SK-N-SH (cell line): ENCODE results near the gene IGFL4.

ENCODE experiments used
- CTCF ChIP-seq: fragments of 200-600 bp; sonication (generic); IDR thresholded peaks from 2 replicates; pipeline ENCODE4 v1.6.1; 2017; ENCODE audit warnings: antibody characterized with exemption, mild to moderate bottlenecking, moderate library complexity
- EP300 ChIP-seq, 2 experiments: IDR thresholded peaks; 2 replicates each; pipeline versions ENCODE4 v1.4.0 to v1.6.1; 2012; ENCODE audit warnings: borderline replicate concordance in 1 of 2, low read depth in 1 of 2, low read length in 1 of 2
- JUND ChIP-seq: IDR thresholded peaks from 2 replicates; pipeline ENCODE4 v1.4.0; 2012
- MAX ChIP-seq: IDR thresholded peaks from 2 replicates; pipeline ENCODE4 v1.4.0; 2012; ENCODE audit warnings: low read depth
- MXI1 ChIP-seq: IDR thresholded peaks from 2 replicates; pipeline ENCODE4 v1.6.1; 2012; ENCODE audit warnings: mild to moderate bottlenecking, low read depth, low read length, improper control_type of control experiment
- POLR2AphosphoS5 ChIP-seq: IDR thresholded peaks from 2 replicates; pipeline ENCODE4 v1.6.1; 2012; ENCODE audit warnings: low read depth, low read length
- RAD21 ChIP-seq: IDR thresholded peaks from 2 replicates; pipeline ENCODE4 v1.6.1; 2012; ENCODE audit warnings: mild to moderate bottlenecking, low read length
- SIN3A ChIP-seq: IDR thresholded peaks from 2 replicates; pipeline ENCODE4 v1.6.1; 2012; ENCODE audit warnings: low read depth, mild to moderate bottlenecking, low read length, moderate library complexity, borderline replicate concordance
- TAF1 ChIP-seq: IDR thresholded peaks from 2 replicates; pipeline ENCODE4 v1.6.1; 2012; ENCODE audit warnings: low read depth, mild to moderate bottlenecking, low read length, moderate library complexity, borderline replicate concordance
- TCF12 ChIP-seq: IDR thresholded peaks from 2 replicates; pipeline ENCODE4 v1.4.0; 2012
- USF1 ChIP-seq: IDR thresholded peaks from 2 replicates; pipeline ENCODE4 v1.4.0; 2012; ENCODE audit warnings: low read depth, borderline replicate concordance
- TF ChIP-seq, protein P1 (sequence below): IDR thresholded peaks from 2 replicates; pipeline ENCODE4 v1.4.0; 2012; ENCODE audit warnings: low read depth, borderline replicate concordance

DNA sequence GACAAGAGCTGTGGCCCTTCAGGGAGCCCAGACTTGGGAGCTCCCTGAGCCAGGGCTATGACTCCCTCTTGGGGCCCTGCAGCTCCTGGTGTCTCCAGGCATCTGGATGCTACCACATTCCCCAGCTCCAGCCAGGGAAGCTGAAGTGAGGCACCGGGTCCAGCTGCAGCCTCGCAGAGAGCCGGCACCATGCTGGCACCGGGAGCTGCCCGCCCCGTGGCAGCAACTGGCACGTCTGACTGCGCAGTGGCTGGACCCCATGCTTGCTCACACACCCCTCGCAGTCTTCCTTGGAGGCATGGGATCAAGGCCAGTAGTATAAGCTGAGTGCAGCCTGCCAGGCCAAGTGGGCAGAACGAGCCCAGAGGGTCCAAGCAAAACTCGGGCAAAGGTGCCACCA, 7.4 kb downstream of the IGFL4 start:
- no peak for TF ChIP-seq CTCF
- no peak for TF ChIP-seq USF1
- TF ChIP-seq RAD21: no peak
- TF ChIP-seq POLR2AphosphoS5: no peak
- no peak for TF ChIP-seq JUND
- no peak for TF ChIP-seq SIN3A
- TF ChIP-seq, protein P1, sequence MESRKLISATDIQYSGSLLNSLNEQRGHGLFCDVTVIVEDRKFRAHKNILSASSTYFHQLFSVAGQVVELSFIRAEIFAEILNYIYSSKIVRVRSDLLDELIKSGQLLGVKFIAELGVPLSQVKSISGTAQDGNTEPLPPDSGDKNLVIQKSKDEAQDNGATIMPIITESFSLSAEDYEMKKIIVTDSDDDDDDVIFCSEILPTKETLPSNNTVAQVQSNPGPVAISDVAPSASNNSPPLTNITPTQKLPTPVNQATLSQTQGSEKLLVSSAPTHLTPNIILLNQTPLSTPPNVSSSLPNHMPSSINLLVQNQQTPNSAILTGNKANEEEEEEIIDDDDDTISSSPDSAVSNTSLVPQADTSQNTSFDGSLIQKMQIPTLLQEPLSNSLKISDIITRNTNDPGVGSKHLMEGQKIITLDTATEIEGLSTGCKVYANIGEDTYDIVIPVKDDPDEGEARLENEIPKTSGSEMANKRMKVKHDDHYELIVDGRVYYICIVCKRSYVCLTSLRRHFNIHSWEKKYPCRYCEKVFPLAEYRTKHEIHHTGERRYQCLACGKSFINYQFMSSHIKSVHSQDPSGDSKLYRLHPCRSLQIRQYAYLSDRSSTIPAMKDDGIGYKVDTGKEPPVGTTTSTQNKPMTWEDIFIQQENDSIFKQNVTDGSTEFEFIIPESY: no peak
- no peak for TF ChIP-seq TCF12
- TF ChIP-seq TAF1: no peak
- TF ChIP-seq EP300 (IDR thresholded peaks at IDR 0.05; ENCODE audit: borderline replicate concordance in 1 of 2, low read depth in 1 of 2, low read length in 1 of 2): no peak
- no peak for TF ChIP-seq MAX
- TF ChIP-seq MXI1: no peak
